ENCODE measurements around the gene ACTC1.

ACTC1 gene

GRCh38 chr15:34799149-34800101 is 4.1 kb upstream of the ACTC1 start:
- no peak overlapping the region for H3K27ac ChIP-seq
- TF ChIP-seq ZFX (IDR thresholded peaks at IDR 0.05) (no peak), CTCF (conservative IDR thresholded peaks at IDR 0.05) (no peak)

- no peak overlapping the region for H3K27ac ChIP-seq
- TF ChIP-seq ZFX (IDR thresholded peaks at IDR 0.05) (no peak), CTCF (conservative IDR thresholded peaks at IDR 0.05) (no peak)
These were observed 1.6 kb upstream of the ACTC1 start for GRCh38 chr15:34796847-34797435.

- TF ChIP-seq ZFX (IDR thresholded peaks at IDR 0.05) (no peak), CTCF (conservative IDR thresholded peaks at IDR 0.05) (no peak)
- no peak overlapping the region for H3K27ac ChIP-seq
These were observed 651 bp downstream of the ACTC1 start for GRCh38 chr15:34794590-34795206.

GRCh38 chr15:34793901-34794300 is 1.4 kb downstream of the ACTC1 start:
- TF ChIP-seq ZFX (IDR thresholded peaks at IDR 0.05), result no peak
- no peak overlapping the region for H3K27ac ChIP-seq

GRCh38 chr15:34793071-34793470 is 2.3 kb downstream of the ACTC1 start:
- H3K27ac ChIP-seq, result no peak overlapping the region
- TF ChIP-seq ZFX (IDR thresholded peaks at IDR 0.05), result no peak
- TF ChIP-seq CTCF (conservative IDR thresholded peaks at IDR 0.05), result no peak

GRCh38 chr15:34791701-34792100 is 3.6 kb downstream of the ACTC1 start:
- H3K27ac ChIP-seq, result no peak overlapping the region
- TF ChIP-seq CTCF (conservative IDR thresholded peaks at IDR 0.05) (no peak), ZFX (IDR thresholded peaks at IDR 0.05) (no peak)

- no peak overlapping the region for H3K27ac ChIP-seq
These were observed 5.2 kb downstream of the ACTC1 start for GRCh38 chr15:34790121-34790520.

More at GRCh38 chr15:34790121-34790520, 5.2 kb downstream of the ACTC1 start:
- TF ChIP-seq ZFX (IDR thresholded peaks at IDR 0.05), result no peak
- no peak for TF ChIP-seq CTCF (conservative IDR thresholded peaks at IDR 0.05)
